Activated B cell treated with CpG ODN at 0.5 μM for 24 hours (primary cell): ENCODE results near the gene ELAC2. TPM values are rescaled to one million over a fixed set of nuclear protein-coding genes. Genes with fewer than 3 reads are reported as not detected.

Source experiments
- ATAC-seq: fragments of 200-7000 bp; cut with Tn5 transposase; one replicate; pipeline ENCODE4 v1.10.0; 2021; ENCODE audit warnings: low read depth, mild to moderate bottlenecking, moderate library complexity
- CTCF ChIA-PET: fragments of 350-600 bp; sonication (Branson Sonifier 250); formaldehyde crosslinking; loops from one replicate; lab custom pipeline; 2021; ENCODE audit warnings: antibody characterized with exemption; lab: Charles Lee
- POLR2A ChIA-PET: fragments of 350-600 bp; sonication (Branson Sonifier 250); formaldehyde crosslinking; loops from one replicate; lab custom pipeline; 2021; ENCODE audit warnings: antibody characterized with exemption; lab: Charles Lee
- DNase-seq: peaks from one replicate; pipeline ENCODE4 v3.0.0; 2022
- H3K27ac Mint-ChIP-seq: one replicate; pipeline ENCODE4 v1.8.0; 2020; ENCODE audit warnings: mixed read lengths
- H3K27me3 Mint-ChIP-seq: one replicate; pipeline ENCODE4 v1.8.0; 2021; ENCODE audit warnings: mixed read lengths
- H3K36me3 Mint-ChIP-seq: one replicate; pipeline ENCODE4 v1.8.0; 2021; ENCODE audit warnings: low read depth, mixed read lengths
- H3K4me1 Mint-ChIP-seq: one replicate; pipeline ENCODE4 v1.8.0; 2021; ENCODE audit warnings: mixed read lengths
- H3K4me3 Mint-ChIP-seq: one replicate; pipeline ENCODE4 v1.8.0; 2020; ENCODE audit warnings: mild to moderate bottlenecking, mixed read lengths
- H3K9me3 Mint-ChIP-seq: one replicate; pipeline ENCODE4 v1.8.0; 2020; ENCODE audit warnings: mixed read lengths
- intact Hi-C: fragments of 100-400 bp; cut with micrococcal nuclease; formaldehyde crosslinking; loops from one replicate; pipeline ENCODE4 v1.15.1; 2024
- total RNA-seq: library from RNA; stranded (reverse); gene quantifications from 2 replicates; pipeline ENCODE4 v1.2.3, GENCODE V29; 2022
- TF ChIP-seq, protein P1 (sequence below): fragments of 200-600 bp; IDR thresholded peaks from one replicate; pipeline ENCODE4 v1.8.0; 2022; ENCODE audit warnings: antibody characterized with exemption, mild to moderate bottlenecking

The ELAC2 gene
- total RNA-seq, 1 donor from 2014 or later = 90.6 TPM

DNA sequence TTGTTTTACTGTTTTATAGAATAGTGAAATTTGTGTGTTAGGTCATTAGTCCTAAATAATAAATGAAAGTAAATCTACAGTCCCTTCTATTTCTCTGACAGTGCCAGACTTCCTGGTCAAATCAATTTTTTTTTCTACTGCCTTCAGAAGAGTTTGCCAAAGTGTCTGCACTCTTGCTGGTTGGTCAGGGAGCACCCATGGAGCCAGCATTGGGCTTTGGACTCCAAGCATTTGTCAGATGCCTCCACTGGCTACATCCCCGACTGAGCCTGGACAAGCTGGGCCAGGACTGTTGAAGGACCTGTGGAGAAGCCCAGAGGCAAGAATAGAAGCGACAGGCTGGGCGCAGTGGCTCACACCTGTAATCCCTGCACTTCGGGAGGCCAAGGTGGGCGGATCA, 53.7 kb downstream of the ELAC2 start:
- TF ChIP-seq, protein P1, sequence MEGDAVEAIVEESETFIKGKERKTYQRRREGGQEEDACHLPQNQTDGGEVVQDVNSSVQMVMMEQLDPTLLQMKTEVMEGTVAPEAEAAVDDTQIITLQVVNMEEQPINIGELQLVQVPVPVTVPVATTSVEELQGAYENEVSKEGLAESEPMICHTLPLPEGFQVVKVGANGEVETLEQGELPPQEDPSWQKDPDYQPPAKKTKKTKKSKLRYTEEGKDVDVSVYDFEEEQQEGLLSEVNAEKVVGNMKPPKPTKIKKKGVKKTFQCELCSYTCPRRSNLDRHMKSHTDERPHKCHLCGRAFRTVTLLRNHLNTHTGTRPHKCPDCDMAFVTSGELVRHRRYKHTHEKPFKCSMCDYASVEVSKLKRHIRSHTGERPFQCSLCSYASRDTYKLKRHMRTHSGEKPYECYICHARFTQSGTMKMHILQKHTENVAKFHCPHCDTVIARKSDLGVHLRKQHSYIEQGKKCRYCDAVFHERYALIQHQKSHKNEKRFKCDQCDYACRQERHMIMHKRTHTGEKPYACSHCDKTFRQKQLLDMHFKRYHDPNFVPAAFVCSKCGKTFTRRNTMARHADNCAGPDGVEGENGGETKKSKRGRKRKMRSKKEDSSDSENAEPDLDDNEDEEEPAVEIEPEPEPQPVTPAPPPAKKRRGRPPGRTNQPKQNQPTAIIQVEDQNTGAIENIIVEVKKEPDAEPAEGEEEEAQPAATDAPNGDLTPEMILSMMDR = no peak
- no peak overlapping the region for H3K4me3 Mint-ChIP-seq
- H3K4me1 Mint-ChIP-seq = no peaks in the 10 kb centered on the region
- H3K27me3 Mint-ChIP-seq = no peaks in the 10 kb centered on the region
- intact Hi-C loops = no loop called here
- ChIA-PET POLR2A (no interaction called here), CTCF (no interaction called here)
- H3K9me3 Mint-ChIP-seq = no peaks in the 10 kb centered on the region
- H3K36me3 Mint-ChIP-seq = no peaks in the 10 kb centered on the region
- no peak for DNase-seq
- H3K27ac Mint-ChIP-seq = no peak overlapping the region
- no peak for ATAC-seq

GRCh38 chr17:12963505-12963904, 54.3 kb downstream of the ELAC2 start:
- no peak overlapping the region for H3K27ac Mint-ChIP-seq
- no peak overlapping the region for H3K4me3 Mint-ChIP-seq
- H3K4me1 Mint-ChIP-seq = no peaks in the 10 kb centered on the region
- peaks cover 1% of the 10 kb centered on the region for H3K36me3 Mint-ChIP-seq
- intact Hi-C loops = no loop called here
- no peaks in the 10 kb centered on the region for H3K27me3 Mint-ChIP-seq
- ChIA-PET POLR2A (no interaction called here), CTCF (no interaction called here)
- H3K9me3 Mint-ChIP-seq = peaks cover under 1% of the 10 kb centered on the region
- no peak for DNase-seq
- no peak for ATAC-seq
- TF ChIP-seq, protein P1 = no peak

- peaks cover 4% of the 10 kb centered on the region for H3K9me3 Mint-ChIP-seq
- H3K4me1 Mint-ChIP-seq = no peaks in the 10 kb centered on the region
- no peaks in the 10 kb centered on the region for H3K27me3 Mint-ChIP-seq
- intact Hi-C loops = no loop called here
- ChIA-PET POLR2A (interaction anchor here (1.2 kb wide), 1 partner anchor 10 kb away, joined by 3 read pairs; no protein-coding TSS in a partner anchor), CTCF (no interaction called here)
- ATAC-seq (no peak), DNase-seq (no peak)
- H3K4me3 Mint-ChIP-seq = no peak overlapping the region
- TF ChIP-seq, protein P1 = no peak
- no peak overlapping the region for H3K27ac Mint-ChIP-seq
- H3K36me3 Mint-ChIP-seq = peaks cover 3% of the 10 kb centered on the region
Observed at GRCh38 chr17:12961655-12962054, 56.2 kb downstream of the ELAC2 start.

DNA sequence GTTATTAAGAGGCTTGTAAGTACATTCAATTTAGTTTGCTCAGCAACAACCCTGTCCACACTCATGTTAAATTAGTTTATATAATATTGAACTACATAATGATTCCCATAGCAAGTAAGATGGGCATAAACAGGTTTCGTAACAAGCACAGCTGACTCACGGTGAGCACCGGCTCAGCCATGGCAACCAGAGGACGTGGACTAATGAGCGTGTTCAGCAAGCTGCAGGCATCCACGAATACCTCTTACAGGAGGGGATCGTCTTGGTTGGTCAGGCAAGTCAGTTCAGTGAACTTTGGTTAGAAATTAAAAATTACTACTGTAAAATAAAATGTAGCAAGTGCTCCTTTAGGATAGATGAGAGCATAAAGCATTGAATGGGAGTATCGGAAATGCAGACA, 58.4 kb downstream of the ELAC2 start:
- H3K27ac Mint-ChIP-seq = no peak overlapping the region
- H3K27me3 Mint-ChIP-seq = no peaks in the 10 kb centered on the region
- H3K9me3 Mint-ChIP-seq = peaks cover 10% of the 10 kb centered on the region
- TF ChIP-seq, protein P1 = no peak
- H3K4me3 Mint-ChIP-seq = no peak overlapping the region
- POLR2A ChIA-PET = no interaction called here
- intact Hi-C loops = no loop called here
- H3K36me3 Mint-ChIP-seq = peaks cover 4% of the 10 kb centered on the region
- H3K4me1 Mint-ChIP-seq = no peaks in the 10 kb centered on the region
- no peak for DNase-seq
- CTCF ChIA-PET = no interaction called here
- ATAC-seq = no peak

DNA sequence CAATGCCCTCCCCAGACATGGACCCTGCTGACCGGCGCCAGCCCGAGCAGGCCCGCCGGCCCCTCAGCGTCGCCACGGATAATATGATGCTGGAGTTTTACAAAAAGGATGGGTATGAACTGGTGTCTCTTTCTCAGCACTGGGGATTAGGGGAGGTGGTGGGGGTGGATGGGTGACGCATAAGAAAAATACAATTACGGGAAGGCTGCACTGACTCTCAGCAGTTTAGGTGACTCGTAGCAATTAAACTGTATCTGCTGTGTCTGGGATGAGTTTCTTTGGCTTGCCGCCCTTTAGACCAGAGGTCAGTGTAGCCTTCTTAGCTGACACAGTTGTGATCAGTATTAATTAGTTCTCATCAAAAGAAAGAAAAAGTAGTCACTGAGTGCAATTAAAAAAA, 59.0 kb downstream of the ELAC2 start:
- DNase-seq (no peak), ATAC-seq (no peak)
- H3K27me3 Mint-ChIP-seq = no peaks in the 10 kb centered on the region
- CTCF ChIA-PET = no interaction called here
- H3K27ac Mint-ChIP-seq = no peak overlapping the region
- no peaks in the 10 kb centered on the region for H3K4me1 Mint-ChIP-seq
- no peak overlapping the region for H3K4me3 Mint-ChIP-seq
- peaks cover 10% of the 10 kb centered on the region for H3K9me3 Mint-ChIP-seq
- peaks cover 4% of the 10 kb centered on the region for H3K36me3 Mint-ChIP-seq
- TF ChIP-seq, protein P1 = no peak
- intact Hi-C loops = no loop called here
- POLR2A ChIA-PET = no interaction called here
